ENCODE measurements around the gene COL15A1. TPM values are rescaled to one million over a fixed set of nuclear protein-coding genes. Genes with fewer than 3 reads are reported as not detected.
"Not testable (repeated sequence)": the region's sequence is repeated elsewhere in the genome, so short reads cannot be mapped to it uniquely, and the experiment has no call there.

The COL15A1 gene
- total RNA-seq, 1 experiment from 2014 or later, result 4.2 TPM

- DNase-seq (ENCODE audit: low read depth), result no peak
Observed at GRCh38 chr9:98994172-98995058, 50.7 kb downstream of the COL15A1 start.

GRCh38 chr9:98995059-98995671, 51.5 kb downstream of the COL15A1 start:
- peak; percentile 53 for DNase-seq (ENCODE audit: low read depth)

- no peak for DNase-seq (ENCODE audit: low read depth)
Observed at GRCh38 chr9:98995971-98996504, 52.3 kb downstream of the COL15A1 start.

GRCh38 chr9:98997604-98998003, 53.9 kb downstream of the COL15A1 start:
- peak; percentile 86 for DNase-seq (ENCODE audit: low read depth)

- peak; percentile 62 for DNase-seq (ENCODE audit: low read depth)
Observed at GRCh38 chr9:98998441-98999151, 54.9 kb downstream of the COL15A1 start.

- DNase-seq (ENCODE audit: low read depth), result no peak
Observed at GRCh38 chr9:98999152-98999525, 55.4 kb downstream of the COL15A1 start.

- peak; percentile 77 for DNase-seq (ENCODE audit: low read depth)
Observed at GRCh38 chr9:99000476-99001395, 57.0 kb downstream of the COL15A1 start.

- DNase-seq (ENCODE audit: low read depth), result no peak
Observed at GRCh38 chr9:99001892-99002291, 58.2 kb downstream of the COL15A1 start.

- peak; percentile 16 for DNase-seq (ENCODE audit: low read depth)
Observed at GRCh38 chr9:99002706-99003105, 59.0 kb downstream of the COL15A1 start.

- DNase-seq (ENCODE audit: low read depth), result no peak
Observed at GRCh38 chr9:99003308-99003707, 59.6 kb downstream of the COL15A1 start.

GRCh38 chr9:99004115-99004514, 60.4 kb downstream of the COL15A1 start:
- no peak for DNase-seq (ENCODE audit: low read depth)

GRCh38 chr9:99004717-99005460, 61.2 kb downstream of the COL15A1 start:
- DNase-seq (ENCODE audit: low read depth), result no peak

- DNase-seq (ENCODE audit: low read depth), result no peak
Observed at GRCh38 chr9:99005651-99006050, 61.9 kb downstream of the COL15A1 start.

- DNase-seq (ENCODE audit: low read depth), result no peak
Observed at GRCh38 chr9:99006511-99006910, 62.8 kb downstream of the COL15A1 start.

GRCh38 chr9:99006979-99007378, 63.3 kb downstream of the COL15A1 start:
- no peak for DNase-seq (ENCODE audit: low read depth)

- DNase-seq (ENCODE audit: low read depth), result peak; percentile 46
Observed at GRCh38 chr9:99008203-99008602, 64.5 kb downstream of the COL15A1 start.

GRCh38 chr9:99010393-99010792, 66.7 kb downstream of the COL15A1 start:
- DNase-seq (ENCODE audit: low read depth), result not testable (repeated sequence)

- DNase-seq (ENCODE audit: low read depth), result peak; percentile 71
Observed at GRCh38 chr9:99011161-99011709, 67.5 kb downstream of the COL15A1 start.

GRCh38 chr9:99012957-99013512, 69.3 kb downstream of the COL15A1 start:
- no peak for DNase-seq (ENCODE audit: low read depth)

GRCh38 chr9:99013550-99013949, 69.8 kb downstream of the COL15A1 start:
- DNase-seq (ENCODE audit: low read depth), result peak; percentile 63
